ENCODE results near the gene SLC29A2. TPM values are rescaled to one million over a fixed set of nuclear protein-coding genes. Genes with fewer than 3 reads are reported as not detected.

SLC29A2 gene
- total RNA-seq, 1 donor, result 0.36 TPM

- no peak for TF ChIP-seq CTCF (IDR thresholded peaks at IDR 0.05; ENCODE audit: insufficient read depth, low read length)
- H3K4me3 ChIP-seq (ENCODE audit: low read depth, low read length), result peak overlapping the region; percentile 98
- no peak for DNase-seq (ENCODE audit: low read depth)
Measured at GRCh38 chr11:66315921-66316811, 55.4 kb downstream of the SLC29A2 start.

GRCh38 chr11:66315498-66315885 lies 56.1 kb downstream of the SLC29A2 start:
- H3K4me3 ChIP-seq (ENCODE audit: low read depth, low read length), result peak overlapping the region; percentile 98
- DNase-seq (ENCODE audit: low read depth), result no peak
- TF ChIP-seq CTCF (IDR thresholded peaks at IDR 0.05; ENCODE audit: insufficient read depth, low read length), result no peak

GRCh38 chr11:66314561-66315497 lies 56.7 kb downstream of the SLC29A2 start:
- TF ChIP-seq CTCF (IDR thresholded peaks at IDR 0.05; ENCODE audit: insufficient read depth, low read length), result no peak
- peak overlapping the region; percentile 98 for H3K4me3 ChIP-seq (ENCODE audit: low read depth, low read length)
- DNase-seq (ENCODE audit: low read depth), result no peak

GRCh38 chr11:66314186-66314501 lies 57.4 kb downstream of the SLC29A2 start:
- no peak for TF ChIP-seq CTCF (IDR thresholded peaks at IDR 0.05; ENCODE audit: insufficient read depth, low read length)
- peak overlapping the region; percentile 98 for H3K4me3 ChIP-seq (ENCODE audit: low read depth, low read length)
- no peak for DNase-seq (ENCODE audit: low read depth)

- peak overlapping the region; percentile 98 for H3K4me3 ChIP-seq (ENCODE audit: low read depth, low read length)
- DNase-seq (ENCODE audit: low read depth), result peak; percentile 50
- peak; percentile 46 for TF ChIP-seq CTCF (IDR thresholded peaks at IDR 0.05; ENCODE audit: insufficient read depth, low read length)
Measured at GRCh38 chr11:66313321-66314185, 58.0 kb downstream of the SLC29A2 start.
